IPS-11a (cell line): Measurements from ENCODE around the gene SHH.

ENCODE experiments used
- H3K4me3 ChIP-seq: one replicate; pipeline ENCODE4 v1.5.1; 2013; ENCODE audit warnings: low read depth, low read length, control low read depth

The SHH gene

DNA sequence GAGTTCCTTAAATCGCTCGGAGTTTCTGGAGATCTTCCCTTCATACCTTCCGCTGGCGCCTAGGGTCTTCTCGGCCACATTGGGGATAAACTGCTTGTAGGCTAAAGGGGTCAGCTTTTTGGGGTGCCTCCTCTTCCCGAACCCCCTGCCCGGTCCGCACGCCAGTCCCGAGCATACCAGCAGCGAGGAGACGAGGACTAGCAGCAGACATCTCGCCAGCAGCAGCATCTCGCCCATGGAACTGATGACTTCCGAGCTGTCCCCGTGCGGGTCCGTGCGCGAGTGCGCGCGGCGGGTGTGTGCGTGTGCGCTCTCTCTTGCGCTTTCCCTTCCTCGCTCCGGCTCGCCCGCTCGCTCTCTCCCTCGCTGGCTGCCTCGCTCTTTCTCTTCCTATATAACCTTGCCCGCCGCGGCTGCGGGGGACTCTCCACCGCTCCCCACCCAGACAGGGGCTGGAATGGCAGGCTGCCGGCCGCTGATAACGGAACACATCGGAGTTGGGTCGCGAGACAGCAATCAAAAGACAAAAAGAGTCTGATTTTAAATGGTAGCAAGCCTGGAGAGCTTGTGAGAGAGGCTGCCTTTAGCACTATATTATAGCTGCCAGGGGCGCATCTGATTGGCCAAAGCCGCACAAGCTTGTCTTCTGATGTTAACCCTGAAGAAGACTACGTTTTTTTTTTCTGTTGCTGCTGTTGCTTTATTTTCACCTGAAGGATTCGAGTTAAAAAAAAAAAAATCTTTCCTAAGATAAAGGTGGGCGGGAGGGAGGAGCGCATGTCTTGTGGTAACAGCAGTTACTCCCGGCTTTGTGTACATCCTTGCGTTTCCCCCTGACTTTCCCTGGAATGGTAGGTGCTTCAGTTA is at the start of gene SHH:
TSS of gene SHH (minus strand) at position 569 of the 867 bp plus-strand sequence. CDS start at position 228, 341 bp downstream.
- no peak within 1 kb of the TSS for H3K4me3 ChIP-seq

DNA sequence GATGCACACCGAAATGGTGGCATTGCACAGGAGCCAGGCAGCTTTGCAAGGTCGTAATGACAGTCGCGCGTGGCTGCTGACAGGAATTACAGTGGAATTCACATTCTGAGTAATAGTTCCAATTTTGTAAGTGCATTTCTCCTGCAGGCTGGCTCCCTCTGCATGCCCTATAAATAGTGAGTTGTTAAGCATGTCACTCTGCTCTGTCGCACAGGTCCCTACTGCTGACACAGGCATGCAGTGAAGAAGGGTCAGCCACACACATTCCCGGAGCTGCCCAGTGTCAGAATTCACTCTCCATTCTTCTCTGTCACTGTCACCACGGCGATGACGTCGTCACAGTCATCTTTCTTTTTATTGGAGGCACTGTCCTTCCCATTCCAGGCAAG is 49.2 kb upstream of the SHH start:
- H3K4me3 ChIP-seq = no peak overlapping the region

DNA sequence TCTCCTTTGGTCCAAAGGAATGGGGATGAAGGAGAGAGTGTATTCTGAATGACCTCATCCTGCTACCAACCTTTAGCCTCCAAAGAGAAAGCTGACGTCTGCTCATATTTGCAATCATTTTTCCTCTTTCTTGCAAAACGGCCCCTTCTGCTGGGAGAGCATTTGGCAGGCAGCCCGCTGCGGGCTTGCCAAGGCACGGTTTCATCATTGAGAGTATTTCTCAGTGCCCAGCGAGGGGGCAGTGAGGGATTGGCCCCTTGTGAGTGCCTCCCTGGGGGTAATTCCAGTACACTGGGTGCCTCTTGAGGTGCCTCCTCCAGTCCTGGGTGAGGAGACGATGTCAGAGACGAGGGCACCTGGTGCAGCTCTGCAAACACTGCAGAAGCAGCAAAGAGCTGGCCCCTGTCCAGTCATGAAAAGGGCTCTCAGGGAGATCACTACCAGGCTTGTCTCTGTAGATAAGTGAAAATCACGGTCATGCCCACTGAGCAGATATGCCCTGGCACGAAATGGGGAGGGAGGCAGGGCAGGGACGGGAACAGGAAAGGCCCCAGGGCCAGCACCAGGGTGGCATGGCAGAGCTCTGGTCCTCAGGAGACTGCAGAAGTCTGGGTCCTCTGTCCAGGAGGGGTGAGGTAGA is 48.7 kb upstream of the SHH start:
- no peak overlapping the region for H3K4me3 ChIP-seq

DNA sequence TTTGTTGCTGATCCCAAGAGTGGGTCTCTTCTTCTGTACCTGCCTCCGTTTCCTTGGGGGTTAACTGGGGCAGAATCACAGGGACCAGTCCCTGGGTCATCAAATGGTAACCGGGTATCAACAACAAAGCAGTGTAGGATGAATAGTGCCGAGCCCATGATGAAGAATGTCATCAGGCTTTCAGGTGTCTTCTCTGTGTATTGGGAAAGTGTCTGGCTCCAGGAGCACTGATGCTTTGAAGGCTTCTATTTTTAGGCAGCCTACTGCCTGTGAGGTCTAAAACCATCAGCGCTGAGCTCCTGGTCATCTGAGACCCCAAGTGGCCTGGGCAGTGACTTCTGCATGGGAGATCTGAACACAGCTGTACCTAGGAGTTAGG is 48.2 kb upstream of the SHH start:
- no peak overlapping the region for H3K4me3 ChIP-seq

DNA sequence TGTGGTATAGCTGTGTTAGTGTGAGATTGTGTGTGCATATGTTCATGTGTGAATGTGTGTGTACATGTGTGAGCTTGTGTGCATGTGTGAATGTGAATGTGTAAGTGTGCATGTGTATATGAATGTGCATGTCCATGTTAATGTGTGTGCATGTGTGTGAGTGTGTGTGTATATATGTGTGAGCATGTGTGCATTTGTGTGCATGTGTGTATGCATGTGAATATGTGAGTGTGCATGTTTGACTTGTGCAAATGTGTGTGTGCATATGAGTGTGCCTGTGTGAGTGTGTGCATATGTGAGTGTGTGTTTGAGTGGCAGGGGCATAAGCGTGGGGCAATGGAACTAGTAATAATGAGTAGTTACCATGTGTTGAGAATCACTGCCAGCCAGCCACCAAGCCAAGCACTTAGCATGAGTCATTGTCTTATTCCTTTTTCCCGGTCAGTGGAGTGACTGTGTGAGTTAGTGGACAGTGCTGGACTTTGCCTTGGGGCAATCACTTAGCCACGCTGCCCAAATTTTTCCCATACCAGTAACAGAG is 46.3 kb upstream of the SHH start:
- no peak overlapping the region for H3K4me3 ChIP-seq

DNA sequence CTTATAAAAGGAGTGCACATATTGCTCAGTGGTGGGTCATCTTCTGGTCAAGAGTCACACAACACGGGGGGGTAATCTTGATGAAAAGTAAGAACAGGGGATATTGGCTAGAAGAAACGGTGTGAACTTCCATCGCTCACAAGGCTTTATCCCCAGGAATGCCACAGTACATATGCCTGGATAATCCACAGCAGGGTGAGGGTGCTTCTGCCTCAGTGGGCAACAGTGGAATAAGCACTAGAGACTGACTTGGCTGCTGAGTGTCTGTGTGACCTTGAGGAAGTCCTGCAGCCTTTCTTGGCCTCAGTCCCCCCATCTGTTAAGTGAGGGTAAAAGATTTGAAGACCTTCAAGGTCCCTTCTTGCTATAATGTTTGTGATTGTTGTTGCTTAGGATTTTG is 44.9 kb upstream of the SHH start:
- H3K4me3 ChIP-seq = no peak overlapping the region

DNA sequence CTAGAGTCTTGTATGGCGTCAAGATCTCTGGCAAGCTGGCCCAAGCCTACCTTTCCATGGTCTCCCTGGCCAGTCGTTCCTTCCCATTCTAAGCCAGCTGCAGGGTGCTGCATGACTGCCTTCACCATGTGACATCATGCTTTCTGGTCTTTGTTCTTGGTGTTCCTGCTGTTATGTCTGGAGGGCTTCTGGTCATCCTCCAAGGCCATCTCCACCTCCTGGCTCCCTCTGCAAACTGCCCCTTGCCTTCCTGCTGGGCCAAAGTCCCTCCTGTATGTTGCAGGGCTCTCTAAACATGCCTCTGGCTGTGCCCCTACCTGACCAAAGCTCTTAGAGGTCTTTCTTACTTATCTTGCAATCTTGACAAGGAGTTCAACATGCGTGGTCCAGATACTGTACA is 44.4 kb upstream of the SHH start:
- H3K4me3 ChIP-seq = no peak overlapping the region

DNA sequence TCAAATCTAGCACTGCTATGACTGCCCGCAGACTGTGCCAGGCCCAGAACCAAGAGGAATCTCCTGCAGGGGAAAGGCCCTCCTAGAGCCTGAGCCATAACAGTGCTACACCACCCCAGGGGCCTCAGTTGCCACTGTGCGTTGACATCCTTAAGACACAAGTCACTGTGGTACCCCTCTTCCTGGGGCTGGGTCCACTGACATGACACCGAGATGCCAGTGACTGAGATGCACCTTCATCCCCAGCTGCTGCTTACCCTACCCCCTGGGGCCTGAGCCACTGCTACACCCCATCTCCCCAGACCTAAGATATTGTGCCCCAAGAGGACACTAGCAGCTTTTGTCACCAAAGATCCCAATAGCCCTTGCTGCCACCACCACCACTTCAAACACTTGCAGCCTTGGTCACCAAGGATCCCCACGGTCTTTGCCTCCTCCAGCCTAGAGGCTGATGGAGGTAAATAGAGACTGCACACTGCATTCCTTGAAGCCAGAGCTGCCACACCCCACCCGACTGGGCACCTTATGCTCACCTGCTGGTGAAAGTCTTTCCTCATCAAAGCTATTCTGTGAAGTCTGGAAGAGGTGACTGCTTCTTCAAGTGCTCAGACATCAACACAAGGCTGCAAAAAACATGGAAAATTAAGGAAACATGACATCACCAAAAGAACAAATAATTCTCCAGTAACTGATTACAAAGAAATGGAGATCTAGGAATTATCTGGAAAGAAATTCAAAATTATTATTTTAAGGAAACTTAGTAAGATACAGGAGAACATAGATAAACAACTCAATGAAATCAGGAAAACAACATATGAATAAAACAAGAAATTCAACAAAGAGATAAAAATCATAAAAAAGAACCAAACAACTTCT is 40.4 kb upstream of the SHH start:
- no peak overlapping the region for H3K4me3 ChIP-seq

DNA sequence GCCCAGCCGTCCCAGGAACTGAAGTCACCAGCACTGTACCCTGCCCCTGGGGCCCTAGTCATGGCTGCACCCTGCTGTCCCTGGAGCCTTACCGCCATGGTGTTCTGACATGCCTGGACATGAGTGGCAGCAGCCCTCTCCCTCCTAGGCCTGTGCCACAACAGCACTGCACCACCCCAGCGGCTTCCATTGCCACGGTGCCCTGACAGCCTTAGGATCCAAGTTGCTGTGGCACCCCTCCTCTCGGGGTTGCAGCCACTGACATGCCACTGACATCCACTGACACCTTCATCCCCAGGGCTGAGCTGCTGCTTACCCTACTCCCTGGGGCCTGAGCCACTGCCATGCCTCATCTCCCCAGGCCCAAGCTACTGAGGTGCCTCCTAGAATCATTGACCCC is 39.6 kb upstream of the SHH start:
- H3K4me3 ChIP-seq = no peak overlapping the region

DNA sequence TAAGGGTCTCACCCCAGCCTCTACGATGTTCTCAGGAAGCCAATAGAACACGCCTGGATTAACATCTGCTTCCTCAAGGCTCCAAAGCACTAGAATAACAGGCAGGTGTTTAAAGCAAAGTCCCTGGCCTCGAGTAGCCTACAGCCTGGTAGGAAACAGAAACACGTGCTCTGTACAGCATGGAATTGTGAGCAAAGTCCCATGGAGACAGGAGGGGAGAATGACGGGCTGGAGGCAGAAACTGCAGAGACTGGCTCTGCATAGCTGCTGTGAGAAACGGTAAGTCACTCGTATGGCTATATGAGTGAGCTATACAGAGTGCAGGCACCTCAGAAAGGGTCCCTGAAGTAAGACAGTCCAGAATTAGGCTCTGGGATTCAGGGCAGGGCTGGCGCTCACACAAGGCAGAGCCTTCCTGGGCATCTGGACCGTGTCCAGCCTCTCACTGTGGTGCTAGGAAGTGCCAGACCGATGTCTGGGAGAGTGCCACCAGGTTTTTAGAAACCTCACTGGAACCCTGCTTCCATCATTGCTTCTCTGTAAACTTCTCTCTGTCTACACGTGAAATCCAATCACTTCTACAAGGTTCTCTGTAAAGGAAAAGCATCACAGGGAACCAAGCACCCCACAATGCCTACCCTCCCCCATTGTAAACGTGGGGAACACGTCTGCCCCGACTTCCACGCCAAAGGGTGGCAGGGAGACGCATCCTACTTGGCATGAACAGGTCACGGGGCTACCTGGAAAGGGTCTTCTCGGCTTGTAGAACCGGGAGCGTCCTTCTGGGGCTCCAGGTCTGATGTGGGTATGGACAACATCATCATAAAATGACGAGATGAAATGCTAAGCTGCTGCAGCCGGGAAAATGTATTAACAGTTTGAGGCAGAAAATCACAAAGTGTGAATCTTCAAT is 38.8 kb upstream of the SHH start:
- no peak overlapping the region for H3K4me3 ChIP-seq

DNA sequence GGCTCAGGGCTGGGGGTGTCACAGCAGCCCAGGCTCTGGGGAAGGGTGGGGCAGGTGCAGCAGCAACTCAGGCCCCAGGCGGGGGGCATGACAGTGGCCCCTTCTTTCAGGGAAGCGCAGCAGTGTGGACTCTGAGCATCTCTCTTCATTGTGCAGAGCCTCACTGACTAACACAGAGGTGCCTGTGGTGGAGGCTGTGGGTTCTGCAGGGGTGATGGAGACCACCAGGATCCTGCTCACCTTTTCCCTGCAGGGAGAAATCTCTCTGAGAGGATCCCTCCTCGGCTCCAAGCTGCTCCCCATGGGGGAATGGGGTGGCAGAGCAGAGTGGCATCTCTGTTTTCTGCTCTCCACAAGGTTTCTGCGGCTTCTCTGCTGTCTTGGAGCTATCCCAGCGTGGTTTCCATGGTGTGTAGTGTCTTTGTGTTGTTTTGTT is 37.8 kb upstream of the SHH start:
- H3K4me3 ChIP-seq = no peak overlapping the region

DNA sequence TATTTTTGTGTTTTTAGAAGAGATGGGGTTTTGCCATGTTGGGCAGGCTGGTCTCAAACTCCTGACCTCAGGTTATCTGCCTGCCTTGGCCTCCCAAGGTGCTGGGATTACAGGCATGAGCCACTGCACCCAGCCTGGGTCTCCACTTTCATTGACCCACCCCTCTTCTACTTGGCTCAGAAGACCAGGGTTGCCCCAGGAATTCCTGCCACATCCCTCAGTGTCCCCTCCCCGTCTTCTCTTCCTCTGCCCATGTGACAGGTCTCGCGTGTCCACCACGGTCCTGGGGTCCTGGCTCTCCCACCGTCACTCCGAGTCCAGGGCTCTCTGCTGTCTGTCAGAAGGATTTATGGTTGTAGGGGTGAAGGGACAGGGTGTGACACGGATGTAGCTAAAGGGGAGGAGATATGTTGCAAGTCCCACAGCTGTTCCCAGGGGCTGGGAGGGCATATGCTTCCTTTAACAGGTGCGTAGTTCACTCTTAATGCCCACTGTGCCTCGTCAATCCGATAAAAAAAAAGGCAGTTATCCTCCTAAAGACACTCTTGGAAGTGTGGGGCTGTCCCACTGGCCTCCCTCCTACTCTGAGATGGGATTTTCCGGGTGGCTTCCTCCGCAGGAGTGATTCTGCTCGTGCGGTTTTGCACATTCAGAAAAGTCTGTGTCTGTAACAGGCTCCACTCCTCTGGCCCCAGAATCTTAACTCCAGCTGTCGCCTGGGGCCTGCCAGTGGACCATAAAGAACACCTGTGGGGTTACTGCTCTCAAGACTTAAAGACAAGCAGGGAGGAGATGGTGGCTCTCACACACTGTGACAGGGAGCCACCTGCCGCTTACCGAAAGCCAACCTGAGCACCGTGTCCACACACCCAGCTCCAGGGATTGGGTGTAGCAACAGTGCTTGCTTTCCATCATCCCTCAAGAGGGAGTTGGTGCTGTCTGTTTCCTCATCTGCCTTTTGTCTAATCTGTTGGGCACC is 36.7 kb upstream of the SHH start:
- H3K4me3 ChIP-seq = no peak overlapping the region

DNA sequence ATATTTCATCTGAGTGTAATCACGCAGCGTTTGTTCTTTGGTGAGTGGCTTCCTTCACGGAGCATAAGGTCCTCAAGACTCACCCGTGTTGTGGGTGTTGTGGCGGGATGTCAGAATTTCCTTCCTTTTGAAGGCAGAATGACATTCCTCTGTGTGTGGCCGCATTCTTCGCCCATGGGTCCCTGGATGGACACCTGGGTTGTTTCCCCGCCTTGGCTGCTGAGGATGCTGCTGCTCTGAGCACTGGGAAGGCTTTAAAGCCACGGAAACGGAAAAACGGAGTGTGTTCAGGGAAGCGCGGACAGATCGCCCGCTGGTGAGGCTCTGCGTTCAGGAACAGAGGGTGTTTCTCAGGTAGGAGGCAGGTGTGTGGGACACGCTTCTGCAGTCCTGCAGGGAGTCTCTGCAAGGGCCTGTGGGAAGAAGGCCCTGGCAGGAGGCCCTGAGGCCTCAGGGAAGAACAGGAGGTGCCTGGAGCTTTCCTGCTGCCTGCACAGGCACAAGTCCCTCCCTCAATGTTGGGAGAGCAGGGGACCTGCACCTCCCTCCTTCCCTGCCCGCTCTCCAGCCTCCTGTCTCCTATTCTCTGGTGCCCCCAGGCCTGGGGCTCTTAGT is 35.7 kb upstream of the SHH start:
- H3K4me3 ChIP-seq = no peak overlapping the region

DNA sequence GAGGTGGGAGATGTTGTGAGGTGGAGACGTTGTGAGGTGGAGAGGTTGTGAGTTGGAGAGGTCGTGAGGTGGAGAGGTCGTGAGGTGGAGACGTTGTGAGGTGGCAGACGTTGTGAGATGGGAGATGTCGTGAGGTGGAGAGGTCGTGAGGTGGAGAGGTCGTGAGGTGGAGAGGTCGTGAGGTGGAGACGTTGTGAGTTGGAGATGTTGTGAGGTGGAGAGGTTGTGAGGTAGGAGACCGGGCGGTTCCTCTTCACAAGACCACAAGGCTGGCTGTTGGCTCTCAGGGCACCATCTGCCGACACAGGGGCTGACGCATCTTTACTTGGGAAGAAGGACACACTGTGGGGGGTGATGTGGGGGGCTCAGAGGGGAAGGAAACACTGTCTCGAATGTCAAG is 34.7 kb upstream of the SHH start:
- H3K4me3 ChIP-seq = no peak overlapping the region

DNA sequence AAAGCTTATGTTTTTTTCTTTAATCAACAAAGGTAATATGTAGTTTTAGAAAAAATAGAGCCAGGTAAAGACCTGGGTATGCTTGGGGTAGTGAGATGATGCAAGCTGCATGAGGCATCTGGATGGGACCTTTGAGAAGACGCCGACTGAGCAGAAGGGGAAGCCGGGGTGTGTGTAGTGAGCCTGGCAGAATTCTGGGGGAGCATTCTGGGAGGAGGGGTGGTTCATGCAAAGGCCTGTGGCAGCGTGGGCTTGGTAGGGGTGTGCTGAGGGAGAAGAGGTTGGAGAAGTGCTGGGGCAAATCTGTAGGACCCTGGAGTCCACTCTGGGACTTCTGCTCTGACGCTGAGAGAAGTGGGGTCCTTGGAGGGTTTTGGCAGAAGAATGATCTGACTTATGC is 33.9 kb upstream of the SHH start:
- H3K4me3 ChIP-seq = no peak overlapping the region

DNA sequence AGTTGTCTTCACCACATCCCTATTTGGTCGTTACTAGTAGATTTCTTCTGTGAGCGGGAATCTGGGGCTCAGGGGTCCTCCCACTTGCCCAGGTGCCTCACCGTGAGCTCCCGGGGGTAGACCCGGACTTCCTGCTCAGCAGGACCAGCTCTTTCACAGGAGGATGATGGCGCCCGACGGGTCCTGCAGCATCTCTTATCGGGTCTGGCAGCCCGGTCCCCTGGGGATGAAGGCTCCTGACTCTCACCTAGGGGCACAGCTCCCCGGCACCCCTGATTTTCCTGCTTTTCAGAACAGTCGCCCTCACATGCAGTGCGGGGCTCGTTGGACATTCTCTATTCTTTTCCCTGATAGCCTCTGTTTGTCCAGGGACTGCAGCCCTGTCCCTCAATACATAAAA is 33.0 kb upstream of the SHH start:
- H3K4me3 ChIP-seq = no peak overlapping the region

DNA sequence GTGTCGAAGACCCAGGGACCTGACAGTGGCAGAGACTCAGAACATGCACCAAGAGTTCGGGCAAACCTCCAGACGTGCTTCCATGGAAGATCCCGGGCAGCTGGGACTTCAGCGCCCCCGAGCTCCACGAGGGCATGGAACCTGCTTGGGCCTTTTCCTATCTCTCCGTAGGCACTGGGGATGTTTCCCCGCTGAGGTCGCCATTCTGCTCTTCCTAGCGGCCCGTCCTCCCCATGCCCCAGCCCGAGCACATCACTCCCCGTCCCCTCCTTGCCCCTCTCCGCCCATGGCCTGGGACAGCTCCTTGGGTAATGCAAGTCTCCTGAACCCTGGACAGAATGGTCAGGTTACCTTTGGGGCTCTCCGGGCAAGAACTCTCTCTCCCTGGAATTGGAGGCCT is 32.3 kb upstream of the SHH start:
- no peak overlapping the region for H3K4me3 ChIP-seq

DNA sequence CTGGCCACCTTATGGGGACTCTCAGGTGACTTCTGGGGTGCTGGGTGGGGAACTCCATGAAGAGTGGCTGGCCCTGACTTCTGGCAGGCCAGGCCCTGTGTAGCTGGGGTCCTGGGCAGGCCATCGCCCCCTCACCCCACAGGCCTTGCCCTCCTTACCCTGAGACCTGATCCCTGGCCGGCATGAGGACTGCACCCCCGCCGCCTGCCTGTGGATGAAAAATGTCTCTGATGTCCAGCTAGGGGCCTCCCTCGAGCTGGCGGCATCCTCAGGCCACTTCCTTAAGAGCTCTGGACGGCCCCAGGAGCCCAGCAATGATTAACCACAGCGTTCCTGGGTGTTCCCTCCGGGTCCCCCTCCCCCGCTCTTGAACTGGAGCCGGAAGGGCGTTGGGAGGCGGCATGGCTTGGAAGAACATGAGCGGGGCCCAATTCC is 31.8 kb upstream of the SHH start:
- no peak overlapping the region for H3K4me3 ChIP-seq
